GM23338 (cell line): ENCODE measurements around the gene FAM217B. TPM values are rescaled to one million over a fixed set of nuclear protein-coding genes. Genes with fewer than 3 reads are reported as not detected.

Source experiments
- ATAC-seq: fragments of 200-7000 bp; cut with Tn5 transposase; 3 replicates; pipeline ENCODE4 v1.9.1; 2020
- DNase-seq: peaks from one replicate; pipeline ENCODE4 v3.0.0-alpha.2; 2015; ENCODE audit warnings: low spot score
- H2AFZ ChIP-seq: fragments of 200-600 bp; sonication (generic); 2 replicates; pipeline ENCODE4 v1.8.0; 2016; ENCODE audit warnings: antibody characterized with exemption, mild to moderate bottlenecking, moderate library complexity
- H3F3A ChIP-seq: fragments of 200-600 bp; sonication (generic); replicated peaks from 2 replicates; pipeline ENCODE4 v1.8.0; 2017; ENCODE audit warnings: antibody characterized with exemption, mixed run types, low read depth
- H3K27ac ChIP-seq: fragments of 200-600 bp; sonication (generic); 2 replicates; pipeline ENCODE4 v1.6.1; 2016; ENCODE audit warnings: low read depth
- H3K27me3 ChIP-seq: fragments of 200-600 bp; sonication (generic); 2 replicates; pipeline ENCODE4 v1.8.0; 2016; ENCODE audit warnings: mild to moderate bottlenecking, mixed run types, moderate library complexity; ENCODE audit not compliant: insufficient read depth
- H3K36me3 ChIP-seq: fragments of 200-600 bp; sonication (generic); 2 replicates; pipeline ENCODE4 v1.8.0; 2016; ENCODE audit warnings: mild to moderate bottlenecking; ENCODE audit not compliant: insufficient read depth
- H3K4me1 ChIP-seq: fragments of 200-600 bp; sonication (generic); 2 replicates; pipeline ENCODE4 v1.8.0; 2016; ENCODE audit warnings: mild to moderate bottlenecking, moderate library complexity; ENCODE audit not compliant: insufficient read depth
- H3K4me2 ChIP-seq: fragments of 200-600 bp; sonication (generic); 2 replicates; pipeline ENCODE4 v1.7.1; 2017; ENCODE audit warnings: mixed run types
- H3K4me3 ChIP-seq: fragments of 200-600 bp; sonication (generic); 2 replicates; pipeline ENCODE4 v1.6.1; 2016; ENCODE audit warnings: mixed run types
- H3K79me2 ChIP-seq: fragments of 200-600 bp; sonication (generic); replicated peaks from 2 replicates; pipeline ENCODE4 v1.8.0; 2017; ENCODE audit warnings: mild to moderate bottlenecking; ENCODE audit not compliant: insufficient read depth
- H3K9me2 ChIP-seq: fragments of 200-600 bp; sonication (generic); 2 replicates; pipeline ENCODE4 v1.8.0; 2017; ENCODE audit not compliant: insufficient read depth
- H4K20me1 ChIP-seq: fragments of 200-600 bp; sonication (generic); replicated peaks from 2 replicates; pipeline ENCODE4 v1.8.0; 2017; ENCODE audit warnings: mild to moderate bottlenecking; ENCODE audit not compliant: insufficient read depth
- H3K27ac Mint-ChIP-seq: 2 replicates; pipeline ENCODE4 v1.8.0; 2020; ENCODE audit warnings: inconsistent platforms, mild to moderate bottlenecking, moderate library complexity, mixed read lengths
- H3K27me3 Mint-ChIP-seq: 3 replicates; pipeline ENCODE4 v1.8.0; 2022; ENCODE audit warnings: low read depth, mild to moderate bottlenecking, moderate library complexity, mixed read lengths, inconsistent platforms; ENCODE audit not compliant: insufficient read depth, poor library complexity
- H3K36me3 Mint-ChIP-seq: 3 replicates; pipeline ENCODE4 v1.8.0; 2021; ENCODE audit warnings: low read depth, mild to moderate bottlenecking, inconsistent platforms, moderate library complexity, mixed read lengths
- H3K4me1 Mint-ChIP-seq: 3 replicates; pipeline ENCODE4 v1.8.0; 2020; ENCODE audit warnings: mild to moderate bottlenecking, inconsistent platforms, mixed read lengths
- H3K4me3 Mint-ChIP-seq: 3 replicates; pipeline ENCODE4 v1.8.0; 2021; ENCODE audit warnings: moderate library complexity, mild to moderate bottlenecking, inconsistent platforms, mixed read lengths
- H3K9me3 Mint-ChIP-seq: 3 replicates; pipeline ENCODE4 v1.8.0; 2020; ENCODE audit warnings: moderate library complexity, mild to moderate bottlenecking, inconsistent platforms, mixed read lengths
- CREB1 ChIP-seq: fragments of 250-450 bp; sonication (Bioruptor Pico); IDR thresholded peaks from 2 replicates; pipeline ENCODE4 v1.5.0; 2020; ENCODE audit warnings: low read depth, mild to moderate bottlenecking, moderate library complexity
- ETS1 ChIP-seq: IDR thresholded peaks from 2 replicates; pipeline ENCODE4 v1.6.1; 2016; ENCODE audit warnings: antibody characterized with exemption
- EZH2 ChIP-seq: fragments of 200-600 bp; sonication (generic); IDR thresholded peaks from one replicate; pipeline ENCODE4 v1.8.0; 2017; ENCODE audit warnings: antibody characterized with exemption, mild to moderate bottlenecking, low read depth; ENCODE audit not compliant: unreplicated experiment
- EZH2phosphoT487 ChIP-seq: fragments of 200-600 bp; sonication (generic); IDR thresholded peaks from one replicate; pipeline ENCODE4 v1.8.1; 2018; ENCODE audit warnings: antibody characterized with exemption; ENCODE audit not compliant: unreplicated experiment
- JUNB ChIP-seq: IDR thresholded peaks from one replicate; pipeline ENCODE4 v1.6.1; 2016; ENCODE audit warnings: antibody characterized with exemption; ENCODE audit not compliant: unreplicated experiment
- NANOG ChIP-seq: IDR thresholded peaks from 2 replicates; pipeline ENCODE4 v1.6.1; 2016; ENCODE audit warnings: antibody characterized with exemption, borderline replicate concordance
- REST ChIP-seq: IDR thresholded peaks from one replicate; pipeline ENCODE4 v1.6.1; 2018; ENCODE audit warnings: antibody characterized with exemption; ENCODE audit not compliant: unreplicated experiment
- STAT1 ChIP-seq: IDR thresholded peaks from one replicate; pipeline ENCODE4 v1.6.1; 2016; ENCODE audit warnings: antibody characterized with exemption; ENCODE audit not compliant: unreplicated experiment
- ZNF114 ChIP-seq: fragments of 250-450 bp; sonication (Bioruptor Pico); IDR thresholded peaks from 2 replicates; pipeline ENCODE4 v1.5.0; 2020; ENCODE audit warnings: mild to moderate bottlenecking, moderate library complexity
- polyA plus RNA-seq: library from polyadenylated mRNA; unstranded; fragments of >200 nt; fragmentation: Nextera tagmentation; extraction: Ambion mirVana; gene quantifications from 2 replicates; pipeline ENCODE4 v1.2.1, GENCODE V29; 2016
- total RNA-seq: library from RNA; depleted of rRNA; stranded (reverse); fragments of >200 nt; shearing (Covaris generic); gene quantifications from 2 replicates; pipeline ENCODE4 v1.2.3, GENCODE V29; 2014

The FAM217B gene
- total and polyA plus RNA-seq, 2 experiments from 2014 or later = 13.2 to 25.9 TPM

GRCh38 chr20:59938696-59939051, 1.5 kb upstream of the FAM217B start:
- Mint-ChIP-seq H3K4me3 (peak overlapping the region; percentile 63), H3K4me1 (peaks cover 9% of the 10 kb centered on the region), H3K27me3 (peaks cover 35% of the 10 kb centered on the region), H3K9me3 (peaks cover 12% of the 10 kb centered on the region), H3K36me3 (peaks cover 10% of the 10 kb centered on the region), H3K27ac (no peak overlapping the region)
- peaks cover 8% of the 10 kb centered on the region for H3K4me1 ChIP-seq
- no peak overlapping the region for H2AFZ ChIP-seq
- no peak overlapping the region for H3K4me3 ChIP-seq
- no peaks in the 10 kb centered on the region for H3F3A ChIP-seq
- H4K20me1 ChIP-seq = peaks cover 11% of the 10 kb centered on the region; the same call in 1 of the 2 replicates
- H3K4me2 ChIP-seq = no peak overlapping the region
- DNase-seq = no peak
- H3K27me3 ChIP-seq = peaks cover 54% of the 10 kb centered on the region
- TF ChIP-seq REST (no peak), JUNB (no peak), CREB1 (CRISPR knock-in tag) (no peak), ETS1 (no peak), EZH2 (no peak), ZNF114 (CRISPR knock-in tag) (no peak), NANOG (no peak), EZH2phosphoT487 (no peak), STAT1 (no peak)
- H3K9me2 ChIP-seq = no peaks in the 10 kb centered on the region
- ATAC-seq = no peak
- H3K36me3 ChIP-seq = peaks cover 14% of the 10 kb centered on the region; the same call in 1 of the 2 replicates
- H3K79me2 ChIP-seq = peaks cover 12% of the 10 kb centered on the region; the same call in 1 of the 2 replicates
- H3K27ac ChIP-seq = no peak overlapping the region

- H3K4me2 ChIP-seq = peak overlapping the region; percentile 86
- peaks cover 9% of the 10 kb centered on the region for H3K4me1 Mint-ChIP-seq
- peaks cover 12% of the 10 kb centered on the region; the same call in 1 of the 2 replicates for H3K79me2 ChIP-seq
- no peak overlapping the region for H3K27ac Mint-ChIP-seq
- H3K4me1 ChIP-seq = peaks cover 8% of the 10 kb centered on the region
- ATAC-seq = peak; percentile 42
- H4K20me1 ChIP-seq = peaks cover 11% of the 10 kb centered on the region; the same call in 1 of the 2 replicates
- no peak overlapping the region for H3K27ac ChIP-seq
- peak overlapping the region; percentile 89 for H2AFZ ChIP-seq
- DNase-seq = peak; percentile 69
- no peaks in the 10 kb centered on the region for H3F3A ChIP-seq
- H3K27me3 Mint-ChIP-seq = peaks cover 32% of the 10 kb centered on the region
- H3K4me3 Mint-ChIP-seq = peak overlapping the region; percentile 92; the same call in 2 of the 3 replicates
- H3K4me3 ChIP-seq = peak overlapping the region; percentile 74
- H3K27me3 ChIP-seq = peaks cover 51% of the 10 kb centered on the region
- H3K9me2 ChIP-seq = no peaks in the 10 kb centered on the region
- peaks cover 12% of the 10 kb centered on the region for H3K9me3 Mint-ChIP-seq
- peaks cover 16% of the 10 kb centered on the region; the same call in 1 of the 2 replicates for H3K36me3 ChIP-seq
- H3K36me3 Mint-ChIP-seq = peaks cover 16% of the 10 kb centered on the region
- TF ChIP-seq EZH2phosphoT487 (no peak), ETS1 (no peak)
Measured at GRCh38 chr20:59939052-59939878, 924 bp upstream of the FAM217B start.
